ENCODE data around the gene FXR1.

Gene FXR1

DNA sequence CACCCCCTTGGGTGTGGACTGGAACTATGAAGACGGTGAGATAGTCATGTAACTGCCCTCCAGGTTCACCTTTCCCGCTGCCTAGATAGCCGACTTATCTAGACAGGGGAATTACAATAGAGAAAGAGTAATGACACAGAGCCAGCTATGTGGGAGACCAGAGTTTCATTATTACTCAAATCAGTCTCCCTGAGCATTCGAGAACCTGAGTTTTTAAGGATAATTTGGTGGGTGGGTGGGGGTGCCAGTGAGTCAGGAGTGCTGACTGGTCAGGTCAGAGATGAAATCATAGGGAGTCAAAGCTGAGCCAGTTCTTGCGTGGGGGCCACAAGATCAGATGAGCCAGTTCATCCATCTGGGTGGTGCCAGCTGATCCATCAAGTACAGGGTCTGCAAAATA, 96.8 kb downstream of the FXR1 start:
- DNase-seq, result no peak

DNA sequence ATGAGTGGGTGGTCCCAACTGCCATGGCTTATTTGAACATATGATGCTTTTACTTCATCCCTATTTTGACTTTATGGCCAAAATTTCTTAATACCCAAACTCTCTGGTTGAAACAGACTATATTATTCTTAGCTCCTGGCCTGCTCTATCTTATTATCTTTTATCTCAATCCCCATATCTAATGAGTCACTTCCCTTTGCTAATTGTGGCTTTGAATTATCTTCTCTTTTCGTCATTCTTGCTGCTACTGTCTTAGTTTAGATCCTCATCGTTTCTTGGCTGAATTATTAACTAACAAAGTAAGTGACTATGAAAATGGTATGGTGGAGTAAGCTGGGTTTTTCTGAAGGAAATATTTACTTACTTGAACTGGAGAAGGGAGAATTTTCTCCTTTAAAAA, 105.2 kb downstream of the FXR1 start:
- DNase-seq, result no peak

- no peak for DNase-seq
These were observed 112.7 kb downstream of the FXR1 start for GRCh38 chr3:181025204-181025603.

DNA sequence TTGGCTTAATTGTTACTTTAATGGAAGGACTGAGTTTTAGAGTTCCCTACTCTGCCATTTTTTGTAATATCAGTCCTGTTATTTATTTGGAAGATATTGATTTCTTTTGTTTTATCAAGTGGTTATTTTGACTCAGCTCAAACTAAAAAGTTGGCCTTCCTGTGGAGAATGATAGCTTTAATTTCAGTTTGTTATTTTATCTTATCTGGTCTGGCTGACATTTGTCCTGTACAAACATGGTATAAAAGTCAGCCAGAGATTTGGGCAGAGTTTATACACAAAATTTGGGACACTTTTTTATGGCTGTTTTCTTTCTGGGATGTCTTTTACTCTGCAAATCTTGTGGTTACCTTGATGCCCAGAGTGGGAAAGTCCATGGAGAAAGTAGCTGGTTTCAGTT, 118.5 kb downstream of the FXR1 start:
- no peak for DNase-seq
